Erythroblast (primary cell): ENCODE data around the gene MYO1D.

Experiments
- GATA1 ChIP-seq: IDR thresholded peaks from 2 replicates; pipeline ENCODE4 v1.6.1; 2011; ENCODE audit warnings: low read depth, mild to moderate bottlenecking, control low read depth, low read length, moderate library complexity
- POLR2A ChIP-seq: IDR thresholded peaks from 2 replicates; pipeline ENCODE4 v1.6.1; 2011; ENCODE audit warnings: mild to moderate bottlenecking, low read length

GRCh38 chr17:32755045-32755805 is 121.7 kb downstream of the MYO1D start:
- TF ChIP-seq POLR2A (no peak), GATA1 (no peak)
